ENCODE results near the gene RBM6.
A peak's percentile ranks its signal among the peaks of the same experiment; 100 is the strongest.
"Not testable (repeated sequence)": the region's sequence is repeated elsewhere in the genome, so short reads cannot be mapped to it uniquely, and the experiment has no call there.

RBM6 gene

GRCh38 chr3:49912881-49913281 lies 27.1 kb upstream of the RBM6 start:
- DNase-seq: peak in 19 of 51 donors; percentile 6 to 59 (median 23)

GRCh38 chr3:49914906-49915305 lies 25.0 kb upstream of the RBM6 start:
- DNase-seq: no peak

- DNase-seq: no peak
These were observed 23.3 kb upstream of the RBM6 start for GRCh38 chr3:49916686-49917085.

GRCh38 chr3:49917806-49918590 lies 22.0 kb upstream of the RBM6 start:
- not testable (repeated sequence) for DNase-seq

- DNase-seq: no peak
These were observed 15.3 kb upstream of the RBM6 start for GRCh38 chr3:49924683-49925082.

- no peak for DNase-seq
These were observed 14.5 kb upstream of the RBM6 start for GRCh38 chr3:49925485-49925884.

- DNase-seq: no peak
These were observed 13.7 kb upstream of the RBM6 start for GRCh38 chr3:49926117-49926728.

- no peak for DNase-seq
These were observed 12.2 kb upstream of the RBM6 start for GRCh38 chr3:49927798-49928197.

GRCh38 chr3:49928481-49929017 lies 11.4 kb upstream of the RBM6 start:
- DNase-seq: no peak

- peak; percentile 67 to 95 (median 88) for DNase-seq
These were observed 10.4 kb upstream of the RBM6 start, which contains the start of gene MON1A for GRCh38 chr3:49929291-49930167. Gene MON1A (minus strand): TSS chr3:49929811. CDS start chr3:49913346, 16,465 bp downstream.

GRCh38 chr3:49930168-49930690 lies 9.7 kb upstream of the RBM6 start:
- no peak for DNase-seq

- no peak for DNase-seq
These were observed 9.0 kb upstream of the RBM6 start for GRCh38 chr3:49930922-49931321.

GRCh38 chr3:49932281-49932680 lies 7.7 kb upstream of the RBM6 start:
- DNase-seq: not testable (repeated sequence)

GRCh38 chr3:49937090-49937489 lies 2.9 kb upstream of the RBM6 start:
- no peak for DNase-seq

GRCh38 chr3:49940667-49941249 lies 808 bp downstream of the RBM6 start:
- no peak for DNase-seq

GRCh38 chr3:49942651-49943050 lies 2.7 kb downstream of the RBM6 start:
- DNase-seq: no peak

GRCh38 chr3:49952924-49953323 lies 13.0 kb downstream of the RBM6 start:
- DNase-seq: no peak

GRCh38 chr3:49955636-49956035 lies 15.7 kb downstream of the RBM6 start:
- no peak for DNase-seq

GRCh38 chr3:49966233-49966942 lies 26.4 kb downstream of the RBM6 start:
- DNase-seq: no peak

- no peak for DNase-seq
These were observed 27.3 kb downstream of the RBM6 start for GRCh38 chr3:49967291-49967690.

Data from hypothalamus (tissue), 51 donors.